Cardiac muscle cell (in vitro differentiated cells and primary cell): ENCODE results near the gene NAALADL2. TPM values are rescaled to one million over a fixed set of nuclear protein-coding genes. Genes with fewer than 3 reads are reported as not detected.
A peak's percentile ranks its signal among the peaks of the same experiment; 100 is the strongest.

Experiments used
- DNase-seq, 2 donors: peaks; one replicate each; pipeline versions ENCODE4 v3.0.0 to v3.0.0-alpha.2; 2010 to 2017; ENCODE audit warnings: low read depth in 1 of 2, low spot score in 1 of 2
- H3K27ac ChIP-seq: fragments of 200-600 bp; sonication (generic); 2 replicates; pipeline ENCODE4 v1.5.1; 2016
- H3K27me3 ChIP-seq: fragments of 200-600 bp; sonication (generic); 2 replicates; pipeline ENCODE4 v1.6.0; 2016; ENCODE audit warnings: control low read depth
- H3K36me3 ChIP-seq: fragments of 200-600 bp; sonication (generic); 2 replicates; pipeline ENCODE4 v1.5.1; 2016; ENCODE audit warnings: control low read depth
- H3K4me1 ChIP-seq: fragments of 200-600 bp; sonication (generic); 2 replicates; pipeline ENCODE4 v1.8.1; 2017; ENCODE audit warnings: low read depth, mild to moderate bottlenecking, mixed run types
- H3K4me3 ChIP-seq: fragments of 200-600 bp; sonication (generic); 2 replicates; pipeline ENCODE4 v1.5.1; 2016; ENCODE audit warnings: mild to moderate bottlenecking
- H3K9me3 ChIP-seq: fragments of 200-600 bp; sonication (generic); 2 replicates; pipeline ENCODE4 v1.5.1; 2017; ENCODE audit warnings: low read depth, mild to moderate bottlenecking, control low read depth
- polyA plus RNA-seq: library from polyadenylated mRNA; unstranded; fragments of >200 nt; fragmentation: Nextera tagmentation; extraction: Ambion mirVana; gene quantifications from 2 replicates; pipeline ENCODE4 v1.2.1, GENCODE V29; 2016
- total RNA-seq: library from RNA; depleted of rRNA; stranded (reverse); fragments of >200 nt; gene quantifications from 2 replicates; pipeline ENCODE4 v1.2.3, GENCODE V29; 2016
- TF ChIP-seq, protein P1 (sequence below): IDR thresholded peaks from 2 replicates; pipeline ENCODE4 v1.5.1; 2012; ENCODE audit warnings: low read depth, mild to moderate bottlenecking, low read length

NAALADL2 gene
- total and polyA plus RNA-seq, 2 experiments from 2014 or later = 2.4 to 3.8 TPM

- no peak overlapping the region for H3K4me3 ChIP-seq
- H3K4me1 ChIP-seq = no peaks in the 10 kb centered on the region
- peak in 1 of 2 donors; percentile 29 for DNase-seq
- TF ChIP-seq, protein P1, sequence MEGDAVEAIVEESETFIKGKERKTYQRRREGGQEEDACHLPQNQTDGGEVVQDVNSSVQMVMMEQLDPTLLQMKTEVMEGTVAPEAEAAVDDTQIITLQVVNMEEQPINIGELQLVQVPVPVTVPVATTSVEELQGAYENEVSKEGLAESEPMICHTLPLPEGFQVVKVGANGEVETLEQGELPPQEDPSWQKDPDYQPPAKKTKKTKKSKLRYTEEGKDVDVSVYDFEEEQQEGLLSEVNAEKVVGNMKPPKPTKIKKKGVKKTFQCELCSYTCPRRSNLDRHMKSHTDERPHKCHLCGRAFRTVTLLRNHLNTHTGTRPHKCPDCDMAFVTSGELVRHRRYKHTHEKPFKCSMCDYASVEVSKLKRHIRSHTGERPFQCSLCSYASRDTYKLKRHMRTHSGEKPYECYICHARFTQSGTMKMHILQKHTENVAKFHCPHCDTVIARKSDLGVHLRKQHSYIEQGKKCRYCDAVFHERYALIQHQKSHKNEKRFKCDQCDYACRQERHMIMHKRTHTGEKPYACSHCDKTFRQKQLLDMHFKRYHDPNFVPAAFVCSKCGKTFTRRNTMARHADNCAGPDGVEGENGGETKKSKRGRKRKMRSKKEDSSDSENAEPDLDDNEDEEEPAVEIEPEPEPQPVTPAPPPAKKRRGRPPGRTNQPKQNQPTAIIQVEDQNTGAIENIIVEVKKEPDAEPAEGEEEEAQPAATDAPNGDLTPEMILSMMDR = no peak
- H3K27ac ChIP-seq = no peak overlapping the region
- no peaks in the 10 kb centered on the region for H3K27me3 ChIP-seq
- H3K9me3 ChIP-seq = no peaks in the 10 kb centered on the region
- no peaks in the 10 kb centered on the region for H3K36me3 ChIP-seq
Measured at GRCh38 chr3:174869448-174869847, 10.3 kb downstream of the NAALADL2 start.

DNA sequence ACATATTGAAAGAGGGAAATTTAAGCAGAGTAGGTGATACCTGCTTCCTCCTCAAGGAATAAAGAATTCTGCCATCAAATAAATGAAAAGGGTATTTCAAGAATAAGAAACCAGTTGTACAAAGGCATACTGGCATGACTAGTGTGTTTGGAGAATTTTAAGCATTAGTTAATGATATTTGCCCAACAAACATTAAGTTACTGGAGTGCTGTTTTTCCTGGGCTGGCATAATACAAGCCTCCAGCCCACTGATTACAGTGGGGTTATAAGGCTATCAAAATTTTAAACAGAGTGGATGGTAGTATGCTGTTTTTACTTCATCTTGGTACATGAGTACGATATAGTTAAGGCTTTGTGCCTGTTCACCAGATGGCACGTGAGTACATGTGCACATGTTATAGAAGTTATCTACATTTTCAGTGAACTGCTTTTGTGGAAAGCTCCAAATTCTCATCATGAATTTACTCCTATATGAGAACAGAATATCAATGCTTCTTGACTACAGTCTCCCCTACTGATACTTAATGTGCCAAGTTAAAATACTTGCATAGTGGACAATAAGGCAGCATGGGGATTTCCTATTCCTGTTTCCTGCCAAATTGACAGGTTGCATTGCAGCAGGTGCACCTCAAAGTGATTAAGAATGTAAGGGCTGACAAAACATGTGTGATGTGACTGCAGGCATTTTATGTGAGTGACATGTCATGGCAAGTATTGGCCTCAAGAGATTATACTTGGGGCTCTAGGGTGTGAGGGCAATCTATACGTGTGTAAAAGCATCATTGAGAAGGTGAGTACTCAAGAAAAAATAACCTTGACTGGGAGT lies 14.9 kb downstream of the NAALADL2 start:
- TF ChIP-seq, protein P1 = no peak
- Histone ChIP-seq H3K36me3 (no peaks in the 10 kb centered on the region), H3K27me3 (no peaks in the 10 kb centered on the region), H3K27ac (no peak overlapping the region), H3K9me3 (no peaks in the 10 kb centered on the region), H3K4me1 (no peaks in the 10 kb centered on the region), H3K4me3 (no peak overlapping the region)
- DNase-seq = no peak

DNA sequence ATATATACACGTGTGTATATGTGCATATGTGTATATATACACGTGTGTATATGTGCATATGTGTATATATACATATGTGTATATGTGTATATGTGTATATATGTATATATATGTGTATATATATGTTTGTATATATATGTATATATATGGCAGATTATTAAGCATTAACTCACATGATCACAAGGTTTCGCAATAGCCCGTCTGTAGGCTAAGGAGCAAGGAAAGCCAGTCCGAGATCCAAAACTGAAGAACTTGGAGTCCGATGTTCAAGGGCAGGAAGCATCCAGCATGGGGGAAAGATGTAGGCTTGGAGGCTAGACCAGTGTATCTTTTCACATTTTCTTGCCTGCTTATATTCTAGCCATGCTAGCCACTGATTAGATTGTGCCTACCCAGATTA lies 23.7 kb downstream of the NAALADL2 start:
- no peaks in the 10 kb centered on the region for H3K27me3 ChIP-seq
- no peak overlapping the region for H3K27ac ChIP-seq
- TF ChIP-seq, protein P1 = no peak
- no peaks in the 10 kb centered on the region for H3K4me1 ChIP-seq
- no peaks in the 10 kb centered on the region for H3K9me3 ChIP-seq
- no peaks in the 10 kb centered on the region for H3K36me3 ChIP-seq
- no peak for DNase-seq
- no peak overlapping the region for H3K4me3 ChIP-seq

- Histone ChIP-seq H3K4me1 (no peaks in the 10 kb centered on the region), H3K27me3 (no peaks in the 10 kb centered on the region), H3K9me3 (no peaks in the 10 kb centered on the region), H3K4me3 (no peak overlapping the region), H3K36me3 (no peaks in the 10 kb centered on the region), H3K27ac (no peak overlapping the region)
- DNase-seq = no peak
- TF ChIP-seq, protein P1 = no peak
Measured at GRCh38 chr3:174883881-174884675, 24.9 kb downstream of the NAALADL2 start.

- Histone ChIP-seq H3K4me1 (no peaks in the 10 kb centered on the region), H3K36me3 (no peaks in the 10 kb centered on the region), H3K9me3 (no peaks in the 10 kb centered on the region), H3K27me3 (no peaks in the 10 kb centered on the region), H3K27ac (no peak overlapping the region), H3K4me3 (no peak overlapping the region)
- DNase-seq = no peak
- TF ChIP-seq, protein P1 = no peak
Measured at GRCh38 chr3:174884776-174885568, 25.8 kb downstream of the NAALADL2 start.
